Neutrophil (primary cell): ENCODE results near the gene RTCA.
"Not testable (repeated sequence)": the region's sequence is repeated elsewhere in the genome, so short reads cannot be mapped to it uniquely, and the experiment has no call there.

Experiments
- H3K27ac ChIP-seq: fragments of 200-600 bp; sonication (generic); 2 replicates; pipeline ENCODE4 v1.5.1; 2016; ENCODE audit warnings: mild to moderate bottlenecking, moderate library complexity
- H3K27me3 ChIP-seq: fragments of 200-600 bp; sonication (generic); 2 replicates; pipeline ENCODE4 v1.6.0; 2016; ENCODE audit warnings: mild to moderate bottlenecking
- H3K36me3 ChIP-seq: fragments of 200-600 bp; sonication (generic); 2 replicates; pipeline ENCODE4 v1.5.1; 2017
- H3K4me1 ChIP-seq, 2 experiments: fragments of 200-600 bp in 1 of 2; sonication (generic) in 1 of 2; 1 replicate in 1 of 2; 2 replicates in 1 of 2; pipeline versions ENCODE4 v1.5.1 to v1.6.1; 2013 to 2016; ENCODE audit warnings: low read depth in 1 of 2, low read length in 1 of 2, mild to moderate bottlenecking in 1 of 2, moderate library complexity in 1 of 2; ENCODE audit not compliant: control insufficient read depth in 1 of 2, insufficient read depth in 1 of 2
- H3K4me3 ChIP-seq, 2 experiments: fragments of 200-600 bp in 1 of 2; sonication (generic) in 1 of 2; 1 replicate in 1 of 2; 2 replicates in 1 of 2; pipeline ENCODE4 v1.5.1; 2013 to 2016; ENCODE audit warnings: low read depth in 1 of 2, low read length in 1 of 2, mild to moderate bottlenecking in 1 of 2, moderate library complexity in 1 of 2
- H3K9me3 ChIP-seq: fragments of 200-600 bp; sonication (generic); 2 replicates; pipeline ENCODE4 v1.5.1; 2016
- CTCF ChIP-seq: fragments of 200-600 bp; sonication (generic); IDR thresholded peaks from 2 replicates; pipeline ENCODE4 v1.5.1; 2016; ENCODE audit warnings: antibody characterized with exemption

The RTCA gene

DNA sequence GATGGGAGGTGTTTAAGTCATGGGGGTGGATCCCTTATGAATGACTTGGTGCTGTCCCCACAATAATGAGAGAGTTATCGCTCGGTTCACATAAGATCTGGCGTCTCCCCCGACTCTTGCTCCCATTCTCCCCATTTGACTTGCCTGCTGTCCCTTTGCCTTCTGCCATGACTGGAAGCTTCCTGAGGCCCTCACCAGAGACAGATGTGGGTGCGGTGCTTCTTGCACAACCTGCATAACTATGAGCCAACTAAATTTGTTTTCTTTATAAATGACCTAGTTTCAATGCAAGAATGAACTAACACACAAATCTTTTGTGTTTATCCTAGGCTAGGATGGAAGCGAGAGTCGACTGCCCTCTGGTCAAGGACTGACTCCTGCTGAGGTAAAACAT, 55.1 kb downstream of the RTCA start:
- no peaks in the 10 kb centered on the region for H3K36me3 ChIP-seq
- no peaks in the 10 kb centered on the region for H3K9me3 ChIP-seq
- H3K4me3 ChIP-seq, result no peak overlapping the region
- H3K4me1 ChIP-seq, result no peaks in the 10 kb centered on the region
- no peak overlapping the region for H3K27ac ChIP-seq
- H3K27me3 ChIP-seq, result no peaks in the 10 kb centered on the region
- no peak for TF ChIP-seq CTCF

DNA sequence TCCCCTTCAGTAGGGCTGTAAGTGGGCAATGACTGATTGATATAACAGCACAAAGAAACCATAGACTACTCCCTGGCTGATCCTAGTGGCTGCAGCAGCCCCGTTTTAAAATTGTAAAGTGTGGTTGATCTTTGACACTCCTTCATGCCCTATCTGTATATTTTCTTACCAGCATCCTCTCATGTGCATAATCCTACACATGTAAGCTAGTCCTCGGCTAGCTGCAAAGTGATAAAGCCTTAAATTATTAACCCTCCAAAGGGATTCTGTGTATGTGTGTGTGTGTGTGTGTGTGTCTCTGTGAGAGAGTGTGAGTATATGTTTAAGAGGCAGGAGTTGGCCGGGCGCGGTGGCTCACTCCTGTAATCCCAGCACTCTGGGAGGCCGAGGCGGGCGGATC, 55.5 kb downstream of the RTCA start:
- H3K36me3 ChIP-seq, result no peaks in the 10 kb centered on the region
- H3K27ac ChIP-seq, result no peak overlapping the region
- H3K4me3 ChIP-seq, result no peak overlapping the region
- no peaks in the 10 kb centered on the region for H3K9me3 ChIP-seq
- no peak for TF ChIP-seq CTCF
- no peaks in the 10 kb centered on the region for H3K4me1 ChIP-seq
- H3K27me3 ChIP-seq, result no peaks in the 10 kb centered on the region

DNA sequence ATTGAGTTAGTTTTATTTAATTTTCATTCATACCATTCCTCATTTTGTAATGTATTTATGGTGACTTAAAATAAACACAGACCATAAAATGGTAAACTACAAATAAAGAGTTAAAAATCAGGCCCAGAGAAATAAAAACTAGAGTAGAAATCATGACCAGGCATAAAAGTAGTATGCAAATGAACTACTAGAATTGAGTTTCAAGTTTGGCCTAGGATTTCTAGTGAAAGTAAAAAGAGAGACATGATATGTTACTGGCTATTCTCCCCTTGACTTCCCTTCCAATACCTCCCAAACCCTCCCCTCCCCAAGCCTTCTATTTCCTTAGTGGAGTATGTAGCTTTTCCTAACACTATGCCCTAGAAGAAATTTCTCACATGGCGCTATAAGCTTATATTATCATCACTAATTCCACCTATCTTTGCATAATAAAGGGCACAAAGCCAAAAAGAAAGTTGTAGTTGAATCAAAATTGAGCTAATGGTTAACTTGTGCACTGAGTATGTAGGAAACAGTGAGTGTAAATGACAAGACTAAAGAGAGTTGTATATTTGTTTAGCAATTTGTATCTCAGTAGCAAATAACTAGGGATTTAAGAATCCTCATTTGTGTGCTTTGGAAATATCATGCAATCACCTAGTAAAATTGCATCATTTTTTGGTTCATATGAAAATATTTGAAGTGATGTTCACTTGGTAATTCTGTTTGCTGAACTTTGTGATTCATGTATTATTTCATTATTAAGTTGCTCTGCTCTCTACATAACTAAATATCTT, 56.6 kb downstream of the RTCA start:
- no peak overlapping the region for H3K4me3 ChIP-seq
- no peaks in the 10 kb centered on the region for H3K4me1 ChIP-seq
- H3K36me3 ChIP-seq, result no peaks in the 10 kb centered on the region
- no peaks in the 10 kb centered on the region for H3K27me3 ChIP-seq
- H3K27ac ChIP-seq, result no peak overlapping the region
- H3K9me3 ChIP-seq, result no peaks in the 10 kb centered on the region
- TF ChIP-seq CTCF, result no peak

GRCh38 chr1:100323419-100324106, 57.5 kb downstream of the RTCA start:
- H3K4me1 ChIP-seq, result no peaks in the 10 kb centered on the region
- no peaks in the 10 kb centered on the region for H3K36me3 ChIP-seq
- H3K27me3 ChIP-seq, result peaks cover 5% of the 10 kb centered on the region
- H3K9me3 ChIP-seq, result no peaks in the 10 kb centered on the region
- H3K27ac ChIP-seq, result no peak overlapping the region
- no peak overlapping the region for H3K4me3 ChIP-seq
- no peak for TF ChIP-seq CTCF

DNA sequence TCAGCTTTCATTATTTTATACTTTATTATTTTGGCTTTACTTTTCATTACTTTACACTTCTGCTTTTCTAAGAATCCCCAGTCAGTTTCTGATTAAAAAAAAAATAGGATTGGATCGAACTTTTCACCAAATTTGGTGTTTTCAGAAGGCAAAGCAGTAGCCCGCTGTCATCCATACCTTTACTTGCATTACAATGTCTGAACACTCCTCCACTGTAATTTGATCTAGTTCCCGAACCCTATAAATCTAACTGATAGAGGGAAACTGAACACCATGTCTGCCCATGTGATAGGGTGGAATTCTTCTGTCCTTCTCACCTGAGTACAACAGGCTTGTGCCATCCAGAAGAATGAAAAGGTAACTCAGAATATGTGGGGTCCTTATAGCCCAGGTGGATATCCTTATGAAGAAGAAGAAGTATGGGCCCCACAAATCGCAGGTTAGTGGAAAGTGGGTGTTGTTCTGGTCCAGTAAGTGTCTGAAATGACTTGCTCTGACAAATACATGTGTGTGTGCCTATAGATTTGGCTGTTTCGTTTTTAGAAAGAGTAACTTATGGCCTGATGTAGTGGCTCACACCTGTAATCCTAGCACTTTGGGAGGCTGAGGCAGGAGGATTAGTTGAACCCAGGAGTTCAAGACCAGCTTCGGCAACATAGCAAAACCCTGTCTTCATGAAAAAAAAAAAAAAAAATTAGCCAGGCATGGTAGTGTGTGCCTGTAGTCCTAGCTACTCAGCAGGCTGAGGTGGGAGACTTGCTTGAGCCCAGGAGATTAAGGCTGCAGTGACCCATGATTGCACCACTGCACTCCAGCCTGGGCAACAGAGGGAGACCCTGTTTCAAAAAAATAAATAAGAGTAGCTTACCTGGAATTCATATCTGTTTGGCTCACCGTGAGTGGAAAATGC, 59.7 kb downstream of the RTCA start:
- Histone ChIP-seq H3K27me3 (peaks cover 5% of the 10 kb centered on the region), H3K4me1 (no peaks in the 10 kb centered on the region), H3K36me3 (no peaks in the 10 kb centered on the region), H3K4me3 (no peak overlapping the region), H3K9me3 (no peaks in the 10 kb centered on the region), H3K27ac (no peak overlapping the region)
- no peak for TF ChIP-seq CTCF

GRCh38 chr1:100326325-100326670, 60.3 kb downstream of the RTCA start:
- H3K27ac ChIP-seq, H3K4me3 ChIP-seq, H3K36me3 ChIP-seq, H3K27me3 ChIP-seq, H3K9me3 ChIP-seq, H3K4me1 ChIP-seq: not testable (repeated sequence)
